Measurements from ENCODE around the gene THUMPD3. TPM values are rescaled to one million over a fixed set of nuclear protein-coding genes. Genes with fewer than 3 reads are reported as not detected.

THUMPD3 gene
- total RNA-seq, 1 donor from 2014 or later, result 34.8 TPM

- TF ChIP-seq CTCF (IDR thresholded peaks at IDR 0.05), result no peak
- no peak for DNase-seq
- H3K36me3 ChIP-seq, result peaks cover 95% of the 10 kb centered on the region
These were observed 6.7 kb downstream of the THUMPD3 start for GRCh38 chr3:9369508-9369907.

GRCh38 chr3:9373465-9373864, 10.6 kb downstream of the THUMPD3 start:
- no peak for TF ChIP-seq CTCF (IDR thresholded peaks at IDR 0.05)
- H3K4me1 ChIP-seq, result no peaks in the 10 kb centered on the region
- no peak overlapping the region for H3K27ac ChIP-seq
- intact Hi-C loops (cut with DNase I), result loop anchor here (10.0 kb wide), 1 partner anchor 71 kb away; no protein-coding TSS in a partner anchor
- no peaks in the 10 kb centered on the region for H3K27me3 ChIP-seq
- no peaks in the 10 kb centered on the region for H3K9me3 ChIP-seq
- DNase-seq (no peak), ATAC-seq (no peak)
- H3K36me3 ChIP-seq, result peaks cover 100% of the 10 kb centered on the region
- H3K4me3 ChIP-seq, result no peak overlapping the region

More at GRCh38 chr3:9369508-9369907, 6.7 kb downstream of the THUMPD3 start:
- intact Hi-C loops (cut with DNase I), result no loop called here
- no peak overlapping the region for H3K27ac ChIP-seq
- ATAC-seq, result no peak
- H3K4me3 ChIP-seq, result no peak overlapping the region
- H3K27me3 ChIP-seq, result no peaks in the 10 kb centered on the region
- H3K9me3 ChIP-seq, result no peaks in the 10 kb centered on the region
- peaks cover 1% of the 10 kb centered on the region for H3K4me1 ChIP-seq

DNA sequence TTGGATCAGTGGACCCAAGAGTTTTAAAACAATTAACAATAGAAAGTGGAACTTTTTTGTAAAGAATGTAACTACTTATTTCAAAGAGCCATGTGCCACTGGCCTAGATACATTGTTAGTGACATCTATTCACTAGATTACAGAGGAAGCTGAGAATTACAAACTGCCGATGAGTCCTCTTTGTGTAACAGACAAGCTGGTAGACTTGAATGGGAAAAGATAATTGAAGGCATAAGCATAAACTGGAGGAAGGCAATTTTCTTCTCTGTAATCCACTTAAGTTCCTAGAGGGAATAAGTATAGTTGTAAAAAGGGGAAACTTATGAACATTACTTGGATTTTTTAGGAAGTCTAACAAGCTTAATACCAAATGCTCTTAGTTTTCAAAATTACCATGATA, 15.1 kb downstream of the THUMPD3 start:
- DNase-seq (no peak), ATAC-seq (no peak)
- H3K27ac ChIP-seq, result no peak overlapping the region
- H3K4me1 ChIP-seq, result no peaks in the 10 kb centered on the region
- H3K9me3 ChIP-seq, result no peaks in the 10 kb centered on the region
- H3K36me3 ChIP-seq, result peaks cover 96% of the 10 kb centered on the region
- H3K27me3 ChIP-seq, result no peaks in the 10 kb centered on the region
- H3K4me3 ChIP-seq, result no peak overlapping the region
- TF ChIP-seq CTCF (IDR thresholded peaks at IDR 0.05), result no peak
- intact Hi-C loops (cut with DNase I), result loop anchor here (10.0 kb wide), 1 partner anchor 67 kb away; no protein-coding TSS in a partner anchor

DNA sequence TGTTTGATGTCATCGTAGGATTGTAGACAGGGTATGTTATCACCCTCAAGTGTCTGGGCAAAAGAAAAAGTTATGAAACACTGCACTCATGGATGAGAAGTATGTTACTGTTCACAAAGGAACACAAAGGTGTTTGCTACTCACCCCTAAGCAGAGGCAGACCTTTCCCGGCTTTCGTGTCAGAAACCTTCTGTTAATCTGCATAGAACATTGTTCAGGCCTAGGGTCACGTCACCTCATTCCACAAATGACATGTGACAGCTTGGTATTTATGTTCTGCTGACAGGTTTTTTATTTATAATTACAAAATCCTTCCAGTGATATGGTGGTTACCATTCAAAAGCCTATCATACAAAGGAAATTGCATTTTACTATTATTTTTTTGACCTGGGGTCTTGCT, 16.5 kb downstream of the THUMPD3 start:
- intact Hi-C loops (cut with DNase I), result loop anchor here (10.0 kb wide), 1 partner anchor 65 kb away; no protein-coding TSS in a partner anchor

DNA sequence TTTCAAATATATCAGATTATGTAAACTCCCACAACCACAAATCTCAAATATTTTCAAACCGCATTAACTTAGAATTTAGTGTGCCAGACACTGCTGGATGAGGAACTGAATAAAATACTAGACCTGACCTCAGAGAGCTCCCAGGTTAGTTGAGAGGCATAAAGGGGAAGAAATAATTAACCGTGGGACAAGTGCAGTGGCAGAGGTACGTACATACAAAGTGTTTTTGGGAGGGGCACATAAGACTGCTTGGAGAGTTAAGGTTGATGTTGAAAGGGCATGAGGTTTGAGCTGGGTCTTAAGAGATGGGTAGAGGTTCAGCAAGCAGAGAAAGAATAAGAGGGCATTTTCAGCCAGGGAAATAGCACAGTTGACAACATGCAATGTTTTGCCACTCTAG, 17.2 kb downstream of the THUMPD3 start:
- no peak for DNase-seq
- Histone ChIP-seq H3K27ac (no peak overlapping the region), H3K4me3 (no peak overlapping the region), H3K36me3 (peaks cover 96% of the 10 kb centered on the region), H3K27me3 (no peaks in the 10 kb centered on the region), H3K9me3 (no peaks in the 10 kb centered on the region), H3K4me1 (no peaks in the 10 kb centered on the region)
- intact Hi-C loops (cut with DNase I), result loop anchor here (10.0 kb wide), 1 partner anchor 85 kb away; no protein-coding TSS in a partner anchor
- no peak for TF ChIP-seq CTCF (IDR thresholded peaks at IDR 0.05)
- ATAC-seq, result peak; percentile 73

More for the DNA sequence above, 16.5 kb downstream of the THUMPD3 start:
- Histone ChIP-seq H3K27me3 (no peaks in the 10 kb centered on the region), H3K4me3 (no peak overlapping the region), H3K9me3 (no peaks in the 10 kb centered on the region), H3K27ac (peak overlapping the region; percentile 40), H3K36me3 (peaks cover 96% of the 10 kb centered on the region), H3K4me1 (no peaks in the 10 kb centered on the region)
- peak; percentile 84 for ATAC-seq
- DNase-seq, result no peak
- no peak for TF ChIP-seq CTCF (IDR thresholded peaks at IDR 0.05)

Data from upper lobe of right lung (tissue), 1 donor.